ENCODE measurements around the gene CLMP. TPM values are rescaled to one million over a fixed set of nuclear protein-coding genes. Genes with fewer than 3 reads are reported as not detected.
A peak's percentile ranks its signal among the peaks of the same experiment; 100 is the strongest.

The CLMP gene
- total and polyA plus RNA-seq, 9 of the 15 experiments (the other 6 are each of a cell fraction or from before 2014, with no cell fraction given): 0.02 to 0.15 (median 0.03) TPM; not detected in 6

DNA sequence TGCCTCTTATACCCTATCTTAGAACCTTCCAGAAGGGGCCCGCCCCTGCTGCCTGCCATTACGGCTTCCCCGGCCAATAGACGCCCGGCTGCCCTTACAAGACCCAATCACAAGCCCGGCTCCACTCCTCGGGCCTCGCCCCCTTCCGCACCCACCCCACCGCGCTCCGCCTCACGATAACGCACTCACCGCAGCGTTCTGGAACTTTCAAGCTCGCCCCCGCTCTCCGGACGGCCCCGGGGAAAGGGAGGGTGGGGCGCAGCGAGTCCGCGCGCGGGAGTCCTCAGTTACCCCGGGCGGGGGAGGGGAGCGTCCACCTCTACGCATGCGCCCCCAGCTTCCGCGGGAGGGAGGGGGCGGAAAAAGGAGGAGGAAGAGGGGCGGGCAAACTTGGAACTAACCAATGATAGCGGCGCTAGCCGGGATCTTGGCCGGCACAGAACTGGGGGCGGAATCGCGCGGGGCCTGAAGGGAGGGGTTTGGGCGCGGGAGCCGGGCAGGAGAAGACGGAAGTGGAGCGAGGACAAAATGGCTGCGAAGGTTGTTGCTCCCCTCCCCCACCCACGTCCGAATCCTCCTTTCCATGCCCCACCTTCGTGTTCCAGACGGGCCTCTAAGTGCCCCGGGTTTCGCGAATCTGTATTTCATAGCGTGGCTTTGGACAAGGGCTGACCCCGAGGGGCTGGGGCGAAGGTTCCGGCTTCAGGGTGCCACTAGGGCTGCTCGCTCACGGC lies 132.7 kb downstream of the CLMP start (continued):
- TF ChIP-seq, protein P1, sequence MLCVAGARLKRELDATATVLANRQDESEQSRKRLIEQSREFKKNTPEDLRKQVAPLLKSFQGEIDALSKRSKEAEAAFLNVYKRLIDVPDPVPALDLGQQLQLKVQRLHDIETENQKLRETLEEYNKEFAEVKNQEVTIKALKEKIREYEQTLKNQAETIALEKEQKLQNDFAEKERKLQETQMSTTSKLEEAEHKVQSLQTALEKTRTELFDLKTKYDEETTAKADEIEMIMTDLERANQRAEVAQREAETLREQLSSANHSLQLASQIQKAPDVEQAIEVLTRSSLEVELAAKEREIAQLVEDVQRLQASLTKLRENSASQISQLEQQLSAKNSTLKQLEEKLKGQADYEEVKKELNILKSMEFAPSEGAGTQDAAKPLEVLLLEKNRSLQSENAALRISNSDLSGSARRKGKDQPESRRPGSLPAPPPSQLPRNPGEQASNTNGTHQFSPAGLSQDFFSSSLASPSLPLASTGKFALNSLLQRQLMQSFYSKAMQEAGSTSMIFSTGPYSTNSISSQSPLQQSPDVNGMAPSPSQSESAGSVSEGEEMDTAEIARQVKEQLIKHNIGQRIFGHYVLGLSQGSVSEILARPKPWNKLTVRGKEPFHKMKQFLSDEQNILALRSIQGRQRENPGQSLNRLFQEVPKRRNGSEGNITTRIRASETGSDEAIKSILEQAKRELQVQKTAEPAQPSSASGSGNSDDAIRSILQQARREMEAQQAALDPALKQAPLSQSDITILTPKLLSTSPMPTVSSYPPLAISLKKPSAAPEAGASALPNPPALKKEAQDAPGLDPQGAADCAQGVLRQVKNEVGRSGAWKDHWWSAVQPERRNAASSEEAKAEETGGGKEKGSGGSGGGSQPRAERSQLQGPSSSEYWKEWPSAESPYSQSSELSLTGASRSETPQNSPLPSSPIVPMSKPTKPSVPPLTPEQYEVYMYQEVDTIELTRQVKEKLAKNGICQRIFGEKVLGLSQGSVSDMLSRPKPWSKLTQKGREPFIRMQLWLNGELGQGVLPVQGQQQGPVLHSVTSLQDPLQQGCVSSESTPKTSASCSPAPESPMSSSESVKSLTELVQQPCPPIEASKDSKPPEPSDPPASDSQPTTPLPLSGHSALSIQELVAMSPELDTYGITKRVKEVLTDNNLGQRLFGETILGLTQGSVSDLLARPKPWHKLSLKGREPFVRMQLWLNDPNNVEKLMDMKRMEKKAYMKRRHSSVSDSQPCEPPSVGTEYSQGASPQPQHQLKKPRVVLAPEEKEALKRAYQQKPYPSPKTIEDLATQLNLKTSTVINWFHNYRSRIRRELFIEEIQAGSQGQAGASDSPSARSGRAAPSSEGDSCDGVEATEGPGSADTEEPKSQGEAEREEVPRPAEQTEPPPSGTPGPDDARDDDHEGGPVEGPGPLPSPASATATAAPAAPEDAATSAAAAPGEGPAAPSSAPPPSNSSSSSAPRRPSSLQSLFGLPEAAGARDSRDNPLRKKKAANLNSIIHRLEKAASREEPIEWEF (CRISPR knock-in tag; IDR thresholded peaks at IDR 0.05): no peak
- no peak for TF ChIP-seq MCM2 (IDR thresholded peaks at IDR 0.05; ENCODE audit: low read depth)
- no peak for TF ChIP-seq PBX2 (CRISPR knock-in tag; IDR thresholded peaks at IDR 0.05; ENCODE audit: low read depth)
- TF ChIP-seq PBX2 (tag; conservative IDR thresholded peaks at IDR 0.05; ENCODE audit: low read depth): peak; percentile 58
- TF ChIP-seq ZBTB40 (IDR thresholded peaks at IDR 0.05): peak; percentile 80
- no peak for TF ChIP-seq ZBTB40 (CRISPR knock-in tag; IDR thresholded peaks at IDR 0.05)
- no peak for TF ChIP-seq SRSF3 (IDR thresholded peaks at IDR 0.05; ENCODE audit: insufficient read depth, low read length)
- TF ChIP-seq STAT5A (IDR thresholded peaks at IDR 0.05; ENCODE audit: borderline replicate concordance, low read length): no peak
- TF ChIP-seq PML (IDR thresholded peaks at IDR 0.05; ENCODE audit: low read length): peak; percentile 44; the same call in 1 of the 2 replicates

Measured in K562 (cell line).